SH-SY5Y (cell line): ENCODE results near the gene HNRNPDL.

Experiments used
- GATA2 ChIP-seq: IDR thresholded peaks from 2 replicates; pipeline ENCODE4 v1.6.1; 2011; ENCODE audit warnings: mild to moderate bottlenecking, low read depth, low read length
- GATA3 ChIP-seq: IDR thresholded peaks from 2 replicates; pipeline ENCODE4 v1.6.1; 2011; ENCODE audit warnings: low read depth, mild to moderate bottlenecking, low read length, moderate library complexity

DNA sequence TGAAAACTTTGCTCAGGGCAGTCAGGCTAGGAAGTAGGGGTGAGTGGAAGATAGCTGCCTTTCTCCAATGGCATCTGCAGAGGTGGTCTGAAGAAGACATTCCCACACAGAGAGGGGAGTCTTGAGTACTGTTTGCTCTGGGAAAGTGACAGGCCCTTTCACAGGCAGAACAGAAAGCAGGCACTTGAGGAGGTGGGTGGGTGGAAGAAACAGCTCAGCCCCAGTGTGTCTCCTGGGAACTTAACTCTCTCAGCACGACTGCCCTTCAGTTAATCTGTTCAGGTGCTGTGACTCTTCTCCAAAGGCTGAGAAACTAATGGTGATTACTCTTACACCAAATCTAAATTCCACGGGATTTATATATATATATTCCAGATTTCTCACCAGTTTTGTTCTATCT lies 28.5 kb upstream of the HNRNPDL start:
- TF ChIP-seq GATA2 (no peak), GATA3 (no peak)
